Endothelial cell of umbilical vein (primary cell): ENCODE results near the gene FBXL13. TPM values are rescaled to one million over a fixed set of nuclear protein-coding genes. Genes with fewer than 3 reads are reported as not detected.

Experiments
- BruUV-seq: library from RNA; stranded (reverse); fragments of 400-500 nt; replicated peaks from 2 replicates; lab custom pipeline; 2021; lab: Mats Ljungman, UMichigan
- CTCF ChIA-PET: fragments of 300-600, 350-600 bp; sonication (Branson Sonifier 250); formaldehyde crosslinking; loops from one replicate; lab custom pipeline; 2021; ENCODE audit warnings: antibody characterized with exemption, inconsistent platforms; lab: Charles Lee
- POLR2A ChIA-PET: fragments of 300-600, 350-600 bp; sonication (Branson Sonifier 250); formaldehyde crosslinking; loops from one replicate; lab custom pipeline; 2021; ENCODE audit warnings: antibody characterized with exemption, inconsistent platforms; lab: Charles Lee
- DNase-seq: peaks from one replicate; pipeline ENCODE4 v3.0.0-alpha.2; 2011; ENCODE audit warnings: low read depth, low spot score
- FAIRE-seq: peaks from 2 replicates; lab custom pipeline; 2011; peaks lifted over from hg19 to GRCh38; lab: Jason Lieb, UNC
- H2AFZ ChIP-seq: 2 replicates; pipeline ENCODE4 v1.6.0; 2012; ENCODE audit warnings: low read depth, low read length, control low read depth, inconsistent platforms
- H3K27ac ChIP-seq: 2 replicates; pipeline ENCODE4 v1.5.1; 2011; ENCODE audit warnings: low read depth, mild to moderate bottlenecking, control low read depth, low read length, moderate library complexity; ENCODE audit not compliant: insufficient read depth
- H3K27me3 ChIP-seq, 2 experiments: 2 replicates each; pipeline versions ENCODE4 v1.6.0 to v1.6.1; 2011; ENCODE audit warnings: low read length in 2 of 2, mixed read lengths in 1 of 2; ENCODE audit not compliant: control insufficient read depth in 2 of 2, insufficient read depth in 2 of 2
- H3K36me3 ChIP-seq, 2 experiments: 2 replicates in 1 of 2; 3 replicates in 1 of 2; pipeline ENCODE4 v1.5.1; 2011; ENCODE audit warnings: low read length in 2 of 2, mild to moderate bottlenecking in 1 of 2, moderate library complexity in 1 of 2; ENCODE audit not compliant: control insufficient read depth in 2 of 2, insufficient read depth in 2 of 2; ENCODE audit errors: extremely low read depth in 1 of 2
- H3K4me1 ChIP-seq: 3 replicates; pipeline ENCODE4 v1.5.1; 2011; ENCODE audit warnings: mild to moderate bottlenecking, low read length; ENCODE audit not compliant: control insufficient read depth, insufficient read depth; ENCODE audit errors: extremely low read depth
- H3K4me2 ChIP-seq: 2 replicates; pipeline ENCODE4 v1.6.1; 2011; ENCODE audit warnings: low read length, control low read depth, mixed read lengths; ENCODE audit not compliant: insufficient read depth
- H3K4me3 ChIP-seq, 3 experiments: fragments of 200-600 bp in 1 of 3; sonication (generic), shearing (Covaris generic) in 1 of 3; replicated peaks in 1 of 3; 2 replicates each; pipeline ENCODE4 v1.5.1; 2011 to 2016; ENCODE audit warnings: control low read depth in 3 of 3, low read length in 3 of 3, mild to moderate bottlenecking in 2 of 3, inconsistent platforms in 1 of 3, low read depth in 1 of 3, moderate library complexity in 1 of 3; ENCODE audit not compliant: insufficient read depth in 1 of 3
- H3K79me2 ChIP-seq: 2 replicates; pipeline ENCODE4 v1.6.0; 2012; ENCODE audit warnings: low read length, inconsistent platforms; ENCODE audit not compliant: control insufficient read depth, insufficient read depth
- H3K9ac ChIP-seq: replicated peaks from 2 replicates; pipeline ENCODE3; 2011; ENCODE audit warnings: low read length, control low read depth; ENCODE audit not compliant: insufficient read depth; ENCODE audit errors: extremely low read depth
- H3K9me1 ChIP-seq: replicated peaks from 3 replicates; pipeline ENCODE4 v1.6.0; 2011; ENCODE audit warnings: mild to moderate bottlenecking, low read length; ENCODE audit not compliant: control insufficient read depth, insufficient read depth; ENCODE audit errors: extremely low read depth
- H3K9me3 ChIP-seq: replicated peaks from 2 replicates; pipeline ENCODE4 v1.5.1; 2012; ENCODE audit warnings: low read length, inconsistent platforms; ENCODE audit not compliant: control insufficient read depth, insufficient read depth
- H4K20me1 ChIP-seq: replicated peaks from 2 replicates; pipeline ENCODE3; 2011; ENCODE audit warnings: mild to moderate bottlenecking, low read length; ENCODE audit not compliant: control insufficient read depth, insufficient read depth; ENCODE audit errors: extremely low read depth
- CTCF ChIP-seq, 2 donors: IDR thresholded peaks; 1 replicate in 1 of 2; 2 replicates in 1 of 2; pipeline ENCODE4 v1.5.1; 2011; ENCODE audit warnings: low read length in 2 of 2, mild to moderate bottlenecking in 2 of 2, moderate library complexity in 2 of 2, control low read depth in 1 of 2, inconsistent platforms in 1 of 2, low read depth in 1 of 2; ENCODE audit not compliant: insufficient read depth in 1 of 2; ENCODE audit errors: extremely low read depth in 1 of 2
- EZH2 ChIP-seq: IDR thresholded peaks from 2 replicates; pipeline ENCODE4 v1.6.1; 2012; ENCODE audit warnings: borderline replicate concordance, low read depth, mild to moderate bottlenecking, moderate library complexity, low read length, inconsistent platforms; ENCODE audit not compliant: severe bottlenecking
- FOS ChIP-seq: IDR thresholded peaks from 2 replicates; pipeline ENCODE4 v1.6.1; 2011; ENCODE audit warnings: mild to moderate bottlenecking, low read length, moderate library complexity, borderline replicate concordance; ENCODE audit not compliant: insufficient read depth
- GATA2 ChIP-seq: IDR thresholded peaks from 2 replicates; pipeline ENCODE4 v1.7.0; 2011; ENCODE audit warnings: low read depth, mild to moderate bottlenecking, moderate library complexity, mixed read lengths, low read length; ENCODE audit not compliant: insufficient read length, insufficient read depth
- JUN ChIP-seq: IDR thresholded peaks from 2 replicates; pipeline ENCODE4 v1.6.1; 2011; ENCODE audit warnings: borderline replicate concordance, low read depth; ENCODE audit not compliant: insufficient read length, insufficient read depth
- MAX ChIP-seq: IDR thresholded peaks from 2 replicates; pipeline ENCODE4 v1.6.1; 2011; ENCODE audit not compliant: insufficient read depth, insufficient read length
- MYC ChIP-seq: IDR thresholded peaks from one replicate; pipeline ENCODE4 v1.6.1; 2011; ENCODE audit warnings: mild to moderate bottlenecking, low read depth, low read length
- POLR2A ChIP-seq: IDR thresholded peaks from 2 replicates; pipeline ENCODE4 v1.6.1; 2012; ENCODE audit warnings: low read depth, mild to moderate bottlenecking, control low read depth, low read length
- POLR2AphosphoS5 ChIP-seq: IDR thresholded peaks from 2 replicates; pipeline ENCODE4 v1.6.1; 2012; ENCODE audit warnings: low read depth, mild to moderate bottlenecking, control low read depth, low read length, moderate library complexity; ENCODE audit not compliant: insufficient read depth
- dilution Hi-C: fragments of 300-500 bp; cut with MboI; formaldehyde crosslinking; loops from one replicate; pipeline ENCODE4 v1.15.0; 2019; ENCODE audit warnings: low sequenced_read_pairs; ENCODE audit not compliant: extremely low pct_ligation_motif_present
- intact Hi-C: fragments of 100-400 bp; cut with micrococcal nuclease; formaldehyde crosslinking; loops from one replicate; pipeline ENCODE4 v1.10.0; 2022
- polyA plus RNA-seq, 4 experiments: library from polyadenylated mRNA; depleted of rRNA in 3 of 4; stranded (reverse) in 3 of 4; unstranded in 1 of 4; fragments of >200 nt; gene quantifications; 2 replicates each; pipeline versions ENCODE4 v1.2.1 to v1.2.3, GENCODE V29; 2011 to 2012; ENCODE audit warnings: missing spikeins in 1 of 4
- total RNA-seq: library from RNA; stranded (reverse); gene quantifications from 2 replicates; pipeline ENCODE4 v1.2.3, GENCODE V29; 2021

The FBXL13 gene
- total and polyA plus RNA-seq, 2 donors (not counting 3 experiments of a cell fraction or from before 2014, with no cell fraction given), result 3.9 to 4.6 TPM

GRCh38 chr7:102990642-102991041 lies 84.0 kb downstream of the FBXL13 start:
- Histone ChIP-seq H3K27me3 (no peaks in the 10 kb centered on the region), H3K27ac (peak overlapping the region; percentile 99), H3K36me3 (no peaks in the 10 kb centered on the region), H4K20me1 (no peaks in the 10 kb centered on the region), H3K4me3 (no peak overlapping the region), H3K9ac (no peak overlapping the region), H3K4me1 (peaks cover 43% of the 10 kb centered on the region), H3K9me1 (no peaks in the 10 kb centered on the region), H3K9me3 (no peaks in the 10 kb centered on the region), H3K79me2 (no peaks in the 10 kb centered on the region), H2AFZ (no peak overlapping the region), H3K4me2 (peak overlapping the region; percentile 70)
- DNase-seq, result no peak
- intact Hi-C loops, result no loop called here
- POLR2A ChIA-PET, result no interaction called here
- CTCF ChIA-PET, result interaction anchor here (0.8 kb wide), 1 partner anchor 71 kb away, joined by 6 read pairs; no protein-coding TSS in a partner anchor
- peak; percentile 8 for FAIRE-seq
- dilution Hi-C loops, result no loop called here
- TF ChIP-seq GATA2 (no peak), MAX (no peak), EZH2 (no peak), JUN (no peak), POLR2A (no peak), POLR2AphosphoS5 (no peak), FOS (no peak), CTCF (IDR thresholded peaks at IDR 0.05; ENCODE audit: extremely low read depth in 1 of 2, insufficient read depth in 1 of 2, low read depth in 1 of 2, low read length in 2 of 2) (no peak), MYC (no peak)
- BruUV-seq, result no TSS peak
